NCI-H2227 (cell line): ENCODE results near the gene ABCA10.

Experiments used
- DNase-seq: peaks from one replicate; lab custom pipeline; 2025; ENCODE audit not compliant: unreplicated experiment; lab: John Stamatoyannopoulos, UW

The ABCA10 gene

GRCh38 chr17:69166957-69167356 is 61.7 kb downstream of the ABCA10 start:
- no peak for DNase-seq

- no peak for DNase-seq
Observed at GRCh38 chr17:69164206-69164605, 64.4 kb downstream of the ABCA10 start.

GRCh38 chr17:69159418-69159817 is 69.2 kb downstream of the ABCA10 start:
- DNase-seq, result no peak

- no peak for DNase-seq
Observed at GRCh38 chr17:69154267-69154666, 74.4 kb downstream of the ABCA10 start.

- no peak for DNase-seq
Observed at GRCh38 chr17:69150333-69150732, 78.3 kb downstream of the ABCA10 start.

GRCh38 chr17:69147460-69147859 is 81.2 kb downstream of the ABCA10 start:
- no peak for DNase-seq

- no peak for DNase-seq
Observed at GRCh38 chr17:69144331-69145255, 84.0 kb downstream of the ABCA10 start.

- no peak for DNase-seq
Observed at GRCh38 chr17:69143683-69144231, 84.9 kb downstream of the ABCA10 start.

GRCh38 chr17:69143151-69143550 is 85.5 kb downstream of the ABCA10 start:
- DNase-seq, result no peak

- no peak for DNase-seq
Observed at GRCh38 chr17:69142175-69142802, 86.3 kb downstream of the ABCA10 start.

GRCh38 chr17:69141431-69142174 is 87.0 kb downstream of the ABCA10 start, which contains the start of gene ABCA6:
TSS of gene ABCA6 (minus strand) at chr17:69141895. CDS start at chr17:69140703, 1,192 bp downstream.
- no peak for DNase-seq

GRCh38 chr17:69134112-69134511 is 94.5 kb downstream of the ABCA10 start:
- DNase-seq, result no peak

- DNase-seq, result no peak
Observed at GRCh38 chr17:69130627-69131296, 97.9 kb downstream of the ABCA10 start.

- no peak for DNase-seq
Observed at GRCh38 chr17:69123626-69124025, 105.0 kb downstream of the ABCA10 start.

GRCh38 chr17:69122065-69122464 is 106.6 kb downstream of the ABCA10 start:
- DNase-seq, result no peak

GRCh38 chr17:69117855-69118784 is 110.5 kb downstream of the ABCA10 start:
- DNase-seq, result no peak

GRCh38 chr17:69111794-69112193 is 116.8 kb downstream of the ABCA10 start:
- DNase-seq, result no peak

GRCh38 chr17:69105907-69106730 is 122.5 kb downstream of the ABCA10 start:
- no peak for DNase-seq
